Endothelial cell of hepatic sinusoid (primary cell): ENCODE data around the gene RASIP1.

Experiments
- in situ Hi-C: cut with HindIII; loops from 2 replicates; pipeline ENCODE4 v1.10.0; 2017; ENCODE audit warnings: low sequenced_read_pairs

The RASIP1 gene

DNA sequence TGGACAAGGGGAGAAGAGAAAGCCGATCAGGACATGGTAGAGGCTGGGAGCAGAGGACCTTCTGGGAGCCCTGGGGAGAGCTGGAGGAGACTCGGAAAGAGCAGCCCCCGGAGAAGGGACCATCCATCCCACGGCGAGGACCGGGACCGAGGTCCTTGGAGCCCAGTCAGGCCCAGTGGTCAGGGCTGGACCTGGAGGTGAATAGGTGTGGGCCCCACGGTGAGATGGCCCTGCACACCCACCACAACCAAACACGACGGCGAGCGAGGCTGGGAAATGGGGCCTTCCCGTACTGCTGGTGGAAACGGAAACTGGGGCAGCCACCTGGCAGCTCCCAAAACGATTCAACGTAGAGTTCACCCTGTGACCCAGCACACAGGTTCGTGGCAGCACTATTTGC lies 63.9 kb downstream of the RASIP1 start:
- in situ Hi-C loops: loop anchor here (10.0 kb wide), 1 partner anchor 118 kb away; no protein-coding TSS in a partner anchor

- in situ Hi-C loops: loop anchor here (10.0 kb wide), 1 partner anchor 120 kb away; no protein-coding TSS in a partner anchor
These were observed 65.2 kb downstream of the RASIP1 start for GRCh38 chr19:48674921-48675824.

DNA sequence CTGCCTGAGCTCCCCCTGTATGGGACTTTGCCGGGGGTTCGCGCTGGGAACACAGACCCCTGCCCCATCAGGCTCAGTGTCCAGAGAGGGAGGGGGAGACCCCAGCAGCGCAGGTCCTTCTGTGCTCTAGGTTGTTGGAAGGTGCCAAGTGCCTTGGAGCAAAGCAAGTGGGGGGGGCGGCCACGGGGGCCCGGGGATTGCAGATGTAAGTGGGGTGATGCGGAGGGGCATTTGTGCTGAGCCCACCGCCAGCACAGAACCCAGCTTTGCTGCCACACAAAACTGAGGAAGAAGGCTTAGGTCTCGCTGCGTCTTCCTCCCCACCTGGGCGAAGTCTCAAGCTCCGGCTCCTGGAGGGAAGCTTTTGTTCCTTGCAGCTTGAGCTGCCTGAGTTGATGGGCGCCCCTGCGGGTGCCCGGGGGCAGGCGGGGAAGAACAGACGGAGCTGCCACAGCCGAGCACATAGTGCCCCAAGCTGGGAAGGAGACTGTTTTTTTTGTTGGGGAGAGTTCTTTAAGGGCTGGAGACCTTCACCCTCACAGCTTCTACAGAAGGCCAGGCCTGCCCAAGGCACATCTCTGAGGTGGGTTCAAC lies 66.1 kb downstream of the RASIP1 start:
- in situ Hi-C loops: loop anchor here (10.0 kb wide), 1 partner anchor 120 kb away; no protein-coding TSS in a partner anchor

DNA sequence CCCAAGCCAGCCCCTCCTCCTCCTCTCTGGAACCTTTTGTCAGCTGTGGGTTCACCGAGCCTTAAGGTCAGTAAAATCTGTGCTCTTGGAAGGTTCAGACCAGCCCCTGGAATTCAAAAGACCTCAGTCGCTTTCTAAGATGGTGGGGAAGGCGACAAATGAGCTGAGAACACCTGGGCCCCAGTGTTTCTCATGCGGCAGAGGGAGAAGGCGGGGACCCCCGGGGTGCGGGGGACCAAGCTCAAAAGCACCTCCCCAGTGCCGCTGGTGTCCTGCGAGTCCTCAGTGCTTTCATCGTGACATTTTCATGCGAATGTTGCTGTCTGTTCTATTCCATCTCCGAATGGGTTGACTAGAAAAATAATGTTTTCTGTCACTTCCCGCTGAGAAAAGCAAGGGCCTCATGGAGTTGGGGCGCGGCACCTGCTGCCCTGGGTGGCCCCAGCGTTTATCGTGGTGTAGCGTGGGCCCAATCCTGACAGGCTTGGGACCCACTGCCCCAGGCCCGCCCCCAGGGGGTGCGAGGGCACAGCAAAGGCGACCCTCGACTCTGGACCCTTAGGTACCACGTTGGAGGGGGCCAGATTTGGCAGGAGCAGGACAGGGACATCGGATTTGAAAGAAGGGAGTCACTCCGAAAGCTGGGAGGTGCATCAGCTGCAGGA lies 66.8 kb downstream of the RASIP1 start:
- in situ Hi-C loops: loop anchor here (10.0 kb wide), 1 partner anchor 121 kb away; no protein-coding TSS in a partner anchor

DNA sequence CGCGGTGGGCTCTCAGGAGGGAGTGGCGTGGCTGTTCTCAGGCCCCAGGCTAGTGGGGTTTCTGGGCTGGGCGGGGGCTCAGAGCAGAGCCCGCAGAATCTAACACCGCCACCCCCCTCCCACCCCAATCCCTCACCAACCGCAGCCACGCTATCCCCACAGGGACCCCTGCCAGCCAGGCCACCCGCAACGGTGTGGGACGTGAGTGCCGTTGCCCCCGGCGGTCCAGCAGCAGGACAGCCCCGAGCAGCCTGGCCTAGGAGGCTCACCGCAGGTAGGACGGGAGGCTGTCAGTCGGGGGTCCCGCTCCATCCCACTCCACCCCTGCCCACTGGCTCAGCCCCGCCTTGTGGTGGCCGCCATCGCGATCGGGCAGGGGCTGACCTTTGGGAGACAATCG lies 67.4 kb downstream of the RASIP1 start, which contains the start of gene NTN5:
TSS of gene NTN5 (minus strand) at position 24 of the 400 bp plus-strand sequence. CDS start 2,031 bp downstream, outside the sequence.
- in situ Hi-C loops: loop anchor here (10.0 kb wide), 1 partner anchor 122 kb away; no protein-coding TSS in a partner anchor

DNA sequence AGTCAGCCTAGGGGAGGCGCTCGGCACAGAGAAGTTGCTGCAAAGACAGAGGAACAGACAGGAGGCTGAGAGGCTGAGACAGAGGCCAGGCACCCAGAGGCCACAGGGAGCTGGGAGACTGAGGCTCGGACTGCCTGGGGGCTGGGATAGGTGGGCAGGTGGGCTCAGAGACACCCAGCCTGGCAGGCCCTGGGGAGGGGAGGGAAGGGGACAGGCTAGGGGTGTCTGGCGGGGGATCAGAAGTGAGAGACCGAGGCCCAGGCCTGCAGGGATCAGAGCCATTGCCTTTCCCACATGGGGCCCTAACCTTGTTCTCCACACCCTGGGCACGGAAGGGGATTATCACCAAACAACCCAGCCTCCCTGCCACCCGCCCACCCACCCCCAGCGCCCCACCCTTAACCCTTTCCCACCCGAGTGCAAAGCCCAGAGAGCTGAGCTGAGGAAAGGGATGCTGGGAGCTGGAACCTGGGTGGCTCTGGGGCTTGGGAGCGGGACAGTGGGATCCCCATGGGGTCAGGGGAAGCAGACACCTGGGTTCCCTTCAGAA lies 68.9 kb downstream of the RASIP1 start:
- in situ Hi-C loops: loop anchor here (10.0 kb wide), 1 partner anchor 123 kb away; no protein-coding TSS in a partner anchor

- in situ Hi-C loops: loop anchor here (10.0 kb wide), 1 partner anchor 124 kb away; no protein-coding TSS in a partner anchor
These were observed 69.5 kb downstream of the RASIP1 start for GRCh38 chr19:48670699-48671445.
